Cardiac fibroblast (primary cell): ENCODE data around the gene GFPT2.

Experiments
- DNase-seq, 2 donors: peaks; one replicate each; pipeline versions ENCODE4 v3.0.0 to v3.0.0-alpha.2; 2010; ENCODE audit warnings: low read depth in 2 of 2
- H3K4me3 ChIP-seq, 2 donors: replicated peaks in 1 of 2; 1 replicate in 1 of 2; 2 replicates in 1 of 2; pipeline ENCODE4 v1.5.1; 2011; ENCODE audit warnings: low read depth in 2 of 2, low read length in 2 of 2, mild to moderate bottlenecking in 2 of 2, moderate library complexity in 1 of 2
- TF ChIP-seq, protein P1 (sequence below): IDR thresholded peaks from one replicate; pipeline ENCODE4 v1.5.1; 2011; ENCODE audit warnings: low read depth, mild to moderate bottlenecking, low read length, inconsistent platforms

GFPT2 gene

DNA sequence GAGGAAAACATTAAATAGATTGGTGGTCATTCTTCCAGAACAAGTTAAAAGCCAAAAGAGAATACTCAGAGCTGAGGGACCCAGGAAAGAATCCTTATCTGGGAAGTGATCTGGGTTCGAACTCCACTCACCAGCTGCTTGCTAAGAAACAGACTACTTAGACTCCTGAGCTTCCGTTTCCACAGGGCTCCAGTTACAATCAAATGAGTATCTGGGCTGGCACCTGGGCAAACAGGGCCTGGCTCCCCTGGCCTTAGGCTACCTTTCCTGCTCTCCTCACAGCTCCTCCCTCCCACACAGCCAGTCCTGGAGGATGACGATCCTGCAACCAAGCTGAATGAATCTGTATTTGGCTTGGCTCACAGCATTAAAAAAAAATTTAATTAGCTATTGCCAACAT, 63.7 kb downstream of the GFPT2 start:
- no peak for DNase-seq
- TF ChIP-seq, protein P1, sequence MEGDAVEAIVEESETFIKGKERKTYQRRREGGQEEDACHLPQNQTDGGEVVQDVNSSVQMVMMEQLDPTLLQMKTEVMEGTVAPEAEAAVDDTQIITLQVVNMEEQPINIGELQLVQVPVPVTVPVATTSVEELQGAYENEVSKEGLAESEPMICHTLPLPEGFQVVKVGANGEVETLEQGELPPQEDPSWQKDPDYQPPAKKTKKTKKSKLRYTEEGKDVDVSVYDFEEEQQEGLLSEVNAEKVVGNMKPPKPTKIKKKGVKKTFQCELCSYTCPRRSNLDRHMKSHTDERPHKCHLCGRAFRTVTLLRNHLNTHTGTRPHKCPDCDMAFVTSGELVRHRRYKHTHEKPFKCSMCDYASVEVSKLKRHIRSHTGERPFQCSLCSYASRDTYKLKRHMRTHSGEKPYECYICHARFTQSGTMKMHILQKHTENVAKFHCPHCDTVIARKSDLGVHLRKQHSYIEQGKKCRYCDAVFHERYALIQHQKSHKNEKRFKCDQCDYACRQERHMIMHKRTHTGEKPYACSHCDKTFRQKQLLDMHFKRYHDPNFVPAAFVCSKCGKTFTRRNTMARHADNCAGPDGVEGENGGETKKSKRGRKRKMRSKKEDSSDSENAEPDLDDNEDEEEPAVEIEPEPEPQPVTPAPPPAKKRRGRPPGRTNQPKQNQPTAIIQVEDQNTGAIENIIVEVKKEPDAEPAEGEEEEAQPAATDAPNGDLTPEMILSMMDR, result no peak
- H3K4me3 ChIP-seq, result no peak overlapping the region

DNA sequence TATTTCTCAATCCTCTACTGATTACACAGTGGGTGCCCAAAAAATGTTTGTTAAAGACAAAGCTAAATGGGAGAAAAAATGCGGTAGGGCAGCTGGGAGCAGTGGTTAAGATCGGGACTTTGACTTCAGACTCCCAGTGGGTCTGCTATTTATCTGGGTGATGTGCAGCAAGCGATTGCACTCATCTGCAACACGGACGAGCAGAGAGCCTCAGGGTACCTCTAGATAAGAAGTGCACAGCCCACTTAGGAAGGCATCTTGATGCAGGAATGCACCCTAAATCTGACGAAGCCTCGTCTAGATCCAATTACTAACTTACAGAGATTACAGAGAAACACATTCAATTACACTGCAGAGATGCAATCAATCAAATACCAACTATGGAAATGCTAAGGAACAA, 65.3 kb downstream of the GFPT2 start:
- TF ChIP-seq, protein P1, result no peak
- H3K4me3 ChIP-seq, result no peak overlapping the region
- no peak for DNase-seq

DNA sequence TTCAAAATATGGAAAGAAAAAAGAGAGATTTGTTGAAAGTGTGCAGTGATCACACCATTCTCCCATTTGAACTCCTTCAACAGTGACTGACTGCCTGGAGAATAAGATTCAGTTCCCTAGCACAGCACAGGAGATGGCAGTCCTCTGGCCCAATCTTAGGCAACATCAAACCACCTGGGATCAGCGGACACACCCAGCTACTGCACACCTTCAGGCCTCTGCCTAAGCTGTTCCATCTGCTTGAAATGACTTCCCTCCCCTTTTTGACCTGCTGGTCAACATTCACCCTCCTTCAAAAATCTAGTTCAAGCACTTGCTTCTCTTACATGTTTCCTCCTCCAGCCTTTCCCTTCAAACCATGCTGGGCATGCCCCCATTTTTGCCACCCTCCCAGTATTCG, 65.7 kb downstream of the GFPT2 start:
- TF ChIP-seq, protein P1, result no peak

DNA sequence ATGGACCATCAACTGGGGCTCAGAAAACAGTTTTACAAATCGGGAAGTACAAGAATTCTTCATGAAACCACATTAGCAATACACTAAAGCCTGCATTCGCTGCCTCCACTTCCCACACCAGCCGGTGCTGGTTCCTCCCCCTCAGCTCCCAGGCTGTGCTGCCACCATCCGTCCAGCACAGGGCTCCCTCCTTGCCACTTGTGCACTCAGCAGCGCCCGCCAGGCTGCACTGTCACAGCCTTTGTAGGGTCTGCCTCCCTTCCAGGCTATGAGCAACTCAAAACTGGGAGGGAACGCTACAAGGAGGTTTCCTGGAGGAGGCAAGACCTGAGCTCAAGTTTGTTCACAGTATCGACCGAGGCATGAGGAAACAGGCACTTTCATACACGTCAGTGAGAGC, 69.0 kb downstream of the GFPT2 start:
- H3K4me3 ChIP-seq, result no peak overlapping the region
- no peak for DNase-seq
- TF ChIP-seq, protein P1, result no peak

More for the DNA sequence above, 65.7 kb downstream of the GFPT2 start:
- no peak for DNase-seq
- no peak overlapping the region for H3K4me3 ChIP-seq

DNA sequence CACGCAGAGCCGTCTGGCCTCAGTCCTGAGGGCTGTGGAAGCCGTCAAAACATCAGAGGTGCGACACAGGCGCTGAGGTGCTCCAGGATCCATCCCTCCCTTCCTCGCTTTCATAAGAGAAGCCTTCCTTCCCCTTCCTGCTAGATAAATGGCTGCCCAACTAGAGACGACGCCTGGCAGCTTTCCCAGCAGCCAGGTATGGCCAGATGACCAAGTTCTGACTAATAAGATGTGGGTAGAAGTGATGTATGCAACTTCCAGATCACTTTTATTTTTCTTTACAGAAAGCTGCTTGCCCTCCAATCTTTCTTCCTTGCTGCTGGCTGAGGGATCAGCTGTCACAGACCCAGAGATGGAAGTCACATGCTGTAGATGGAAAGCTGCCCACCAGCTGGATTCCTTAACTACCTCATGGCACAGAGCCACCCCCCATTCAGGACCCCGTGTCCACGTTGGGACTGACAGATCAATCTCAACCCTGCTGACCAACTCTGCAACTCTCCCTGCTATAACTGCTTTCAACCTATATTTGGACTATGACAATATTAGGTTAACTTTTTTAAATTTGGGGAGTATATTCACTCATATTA, 70.0 kb downstream of the GFPT2 start:
- TF ChIP-seq, protein P1, result no peak
- peak; percentile 44 to 52 for DNase-seq
- no peak overlapping the region for H3K4me3 ChIP-seq

DNA sequence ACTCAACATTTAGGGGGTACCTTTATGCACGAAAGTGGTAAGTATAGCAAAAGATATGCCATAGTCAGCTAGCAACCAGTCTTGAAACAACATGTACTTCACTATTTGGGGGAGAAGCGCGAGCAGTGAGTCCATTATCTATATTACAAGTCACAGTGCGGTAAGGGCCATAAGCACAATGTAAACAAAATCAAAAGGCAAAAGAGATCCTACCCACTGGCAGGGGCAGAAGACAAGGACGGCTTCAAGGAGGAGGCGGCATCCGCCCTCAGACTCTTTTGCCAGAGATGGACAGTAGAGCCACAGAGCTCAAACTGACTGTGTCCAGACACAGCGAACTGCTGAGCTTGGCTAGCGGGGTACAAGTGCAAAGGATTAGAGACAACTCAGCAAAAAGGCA, 70.9 kb downstream of the GFPT2 start:
- TF ChIP-seq, protein P1, result no peak
- no peak for DNase-seq
- no peak overlapping the region for H3K4me3 ChIP-seq

DNA sequence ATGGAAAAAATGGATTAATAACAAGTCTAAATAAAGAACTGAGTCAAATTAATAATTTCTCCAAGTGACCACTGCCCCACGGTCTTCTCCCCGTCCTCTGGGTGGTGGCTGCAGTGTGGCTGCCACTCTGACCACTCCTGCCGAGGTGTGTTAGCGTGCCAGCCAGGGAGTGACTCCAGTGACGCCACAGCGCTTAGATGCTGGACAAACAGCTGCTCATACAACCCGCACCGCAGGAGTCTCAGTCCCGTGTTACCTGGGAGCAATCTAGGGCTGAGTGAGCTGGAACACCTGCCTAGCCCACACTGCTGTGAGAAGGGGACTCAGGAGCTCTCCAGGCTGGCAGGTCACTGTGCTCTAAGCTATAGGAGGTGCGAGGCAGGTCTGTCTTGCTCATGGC, 71.4 kb downstream of the GFPT2 start:
- TF ChIP-seq, protein P1, result no peak
- no peak for DNase-seq
- H3K4me3 ChIP-seq, result no peak overlapping the region
